ENCODE data around the gene GSTK1.
A peak's percentile ranks its signal among the peaks of the same experiment; 100 is the strongest.

GSTK1 gene

GRCh38 chr7:143300959-143301935 lies 38.0 kb downstream of the GSTK1 start:
- DNase-seq: no peak

- DNase-seq: no peak
Observed at GRCh38 chr7:143303733-143304132, 40.5 kb downstream of the GSTK1 start.

- no peak for DNase-seq
Observed at GRCh38 chr7:143304938-143305337, 41.7 kb downstream of the GSTK1 start.

GRCh38 chr7:143305423-143306070 lies 42.3 kb downstream of the GSTK1 start:
- no peak for DNase-seq

- no peak for DNase-seq
Observed at GRCh38 chr7:143308632-143309031, 45.4 kb downstream of the GSTK1 start.

GRCh38 chr7:143314127-143314526 lies 50.9 kb downstream of the GSTK1 start:
- DNase-seq: no peak

- DNase-seq: no peak
Observed at GRCh38 chr7:143315776-143316175, 52.5 kb downstream of the GSTK1 start, which contains the start of gene CLCN1. TSS of gene CLCN1 (plus strand) at chr7:143316111. CDS start at chr7:143316213, 102 bp downstream.

- no peak for DNase-seq
Observed at GRCh38 chr7:143316492-143316891, 53.3 kb downstream of the GSTK1 start.

- DNase-seq: peak; percentile 20
Observed at GRCh38 chr7:143318661-143319060, 55.4 kb downstream of the GSTK1 start.

All from fibroblast of skin of abdomen (primary cell).